Activated CD8-positive, alpha-beta T cell treated with anti-CD3 and anti-CD28 coated beads for 36 hours (primary cell): ENCODE measurements around the gene CYGB. TPM values are rescaled to one million over a fixed set of nuclear protein-coding genes. Genes with fewer than 3 reads are reported as not detected.
"Not testable (repeated sequence)": the region's sequence is repeated elsewhere in the genome, so short reads cannot be mapped to it uniquely, and the experiment has no call there.

Experiments used
- ATAC-seq: fragments of 200-7000 bp; cut with Tn5 transposase; one replicate; pipeline ENCODE4 v1.10.0; 2021; ENCODE audit warnings: mild to moderate bottlenecking, moderate library complexity
- CTCF ChIA-PET: fragments of 350-600 bp; sonication (Branson Sonifier 250); formaldehyde crosslinking; loops from one replicate; lab custom pipeline; 2021; ENCODE audit warnings: antibody characterized with exemption; lab: Charles Lee
- POLR2A ChIA-PET: fragments of 350-600 bp; sonication (Branson Sonifier 250); formaldehyde crosslinking; loops from one replicate; lab custom pipeline; 2021; ENCODE audit warnings: antibody characterized with exemption; lab: Charles Lee
- DNase-seq: peaks from one replicate; pipeline ENCODE4 v3.0.0-alpha.2; 2020
- H3K27ac Mint-ChIP-seq: one replicate; pipeline ENCODE4 v1.8.0; 2021; ENCODE audit warnings: mild to moderate bottlenecking, mixed read lengths
- H3K27me3 Mint-ChIP-seq: one replicate; pipeline ENCODE4 v1.8.0; 2021; ENCODE audit warnings: mixed read lengths
- H3K36me3 Mint-ChIP-seq: one replicate; pipeline ENCODE4 v1.8.0; 2021; ENCODE audit warnings: low read depth, mixed read lengths
- H3K4me1 Mint-ChIP-seq: one replicate; pipeline ENCODE4 v1.8.0; 2021; ENCODE audit warnings: low read depth, mixed read lengths
- H3K4me3 Mint-ChIP-seq: one replicate; pipeline ENCODE4 v1.8.0; 2021; ENCODE audit warnings: mild to moderate bottlenecking, moderate library complexity, mixed read lengths
- H3K9me3 Mint-ChIP-seq: one replicate; pipeline ENCODE4 v1.8.0; 2021; ENCODE audit warnings: mixed read lengths
- CTCF ChIP-seq: fragments of 200-600 bp; IDR thresholded peaks from one replicate; pipeline ENCODE4 v1.8.0; 2022; ENCODE audit warnings: antibody characterized with exemption, mild to moderate bottlenecking
- intact Hi-C: fragments of 100-400 bp; cut with micrococcal nuclease; formaldehyde crosslinking; loops from one replicate; pipeline ENCODE4 v1.10.0; 2022
- total RNA-seq, 2 experiments: library from RNA; stranded (reverse); gene quantifications; one replicate each; pipeline ENCODE4 v1.2.3, GENCODE V29; 2021

The CYGB gene
- total RNA-seq, 2 experiments from 2014 or later, result 0.23 TPM; not detected in 1

GRCh38 chr17:76561332-76561731 is 23.8 kb upstream of the CYGB start:
- POLR2A ChIA-PET, result interaction anchor here (0.6 to 3.2 kb wide), 5 partner anchors 9 to 176 kb away, joined by 3 to 10 read pairs (median 7); partner anchors contain the start of genes MFSD11 and SRSF2
- H3K36me3 Mint-ChIP-seq, result peaks cover 78% of the 10 kb centered on the region
- H3K27ac Mint-ChIP-seq, result peak overlapping the region; percentile 72
- H3K27me3 Mint-ChIP-seq, result no peaks in the 10 kb centered on the region
- CTCF ChIA-PET, result interaction anchor here (1.7 to 7.3 kb wide), 3 partner anchors 38 to 153 kb away, joined by 6 to 64 read pairs (median 6); no protein-coding TSS in a partner anchor
- intact Hi-C loops, result no loop called here
- ATAC-seq, result no peak
- DNase-seq, result no peak
- H3K4me1 Mint-ChIP-seq, result peaks cover 65% of the 10 kb centered on the region
- peak overlapping the region; percentile 99 for H3K4me3 Mint-ChIP-seq
- no peaks in the 10 kb centered on the region for H3K9me3 Mint-ChIP-seq
- TF ChIP-seq CTCF, result no peak

- H3K36me3 Mint-ChIP-seq, result peaks cover 73% of the 10 kb centered on the region
- DNase-seq, result no peak
These were observed 23.3 kb upstream of the CYGB start for GRCh38 chr17:76560877-76561221.

GRCh38 chr17:76560036-76560876 is 22.7 kb upstream of the CYGB start:
- TF ChIP-seq CTCF, result no peak
- Mint-ChIP-seq H3K4me3 (peak overlapping the region; percentile 99), H3K27ac (peak overlapping the region; percentile 72), H3K4me1 (peaks cover 59% of the 10 kb centered on the region), H3K36me3 (peaks cover 69% of the 10 kb centered on the region), H3K27me3 (no peaks in the 10 kb centered on the region), H3K9me3 (no peaks in the 10 kb centered on the region)
- POLR2A ChIA-PET, result interaction anchor here (0.7 to 3.2 kb wide), 15 partner anchors 8 to 177 kb away, joined by 3 to 10 read pairs (median 4); partner anchors contain the start of genes MFSD11, SRSF2 and ST6GALNAC2
- intact Hi-C loops, result no loop called here
- CTCF ChIA-PET, result interaction anchor here (0.8 to 7.3 kb wide), 8 partner anchors 18 to 175 kb away, joined by 3 to 64 read pairs (median 4); partner anchors contain the start of gene SPHK1
- no peak for DNase-seq
- ATAC-seq, result no peak

More at GRCh38 chr17:76560877-76561221, 23.3 kb upstream of the CYGB start:
- Mint-ChIP-seq H3K4me1 (peaks cover 60% of the 10 kb centered on the region), H3K27me3 (no peaks in the 10 kb centered on the region), H3K4me3 (peak overlapping the region; percentile 99), H3K9me3 (no peaks in the 10 kb centered on the region), H3K27ac (peak overlapping the region; percentile 72)
- ATAC-seq, result no peak
- POLR2A ChIA-PET, result interaction anchor here (0.7 to 3.2 kb wide), 9 partner anchors 8 to 177 kb away, joined by 3 to 10 read pairs (median 4); partner anchors contain the start of genes MFSD11 and SRSF2
- TF ChIP-seq CTCF, result no peak
- intact Hi-C loops, result no loop called here
- CTCF ChIA-PET, result interaction anchor here (1.6 to 7.3 kb wide), 5 partner anchors 33 to 153 kb away, joined by 4 to 64 read pairs (median 6); no protein-coding TSS in a partner anchor

GRCh38 chr17:76559460-76559859 is 22.0 kb upstream of the CYGB start:
- H3K4me1 Mint-ChIP-seq, result peaks cover 56% of the 10 kb centered on the region
- CTCF ChIA-PET, result interaction anchor here (0.8 to 7.3 kb wide), 8 partner anchors 19 to 175 kb away, joined by 3 to 64 read pairs (median 4); partner anchors contain the start of gene SPHK1
- peak overlapping the region; percentile 98 for H3K27ac Mint-ChIP-seq
- peaks cover 62% of the 10 kb centered on the region for H3K36me3 Mint-ChIP-seq
- POLR2A ChIA-PET, result interaction anchor here (0.7 to 4.0 kb wide), 14 partner anchors 9 to 178 kb away, joined by 3 to 40 read pairs (median 7); partner anchors contain the start of genes MFSD11, SRSF2 and ST6GALNAC2
- not testable (repeated sequence) for H3K9me3 Mint-ChIP-seq, ATAC-seq, H3K27me3 Mint-ChIP-seq, DNase-seq
- peak overlapping the region; percentile 99 for H3K4me3 Mint-ChIP-seq
- intact Hi-C loops, result loop anchor here (5.0 kb wide), 1 partner anchor 37 kb away; no protein-coding TSS in a partner anchor
